NCI-H2196 treated with DMSO at 0.1 percent for 48 hours (cell line): ENCODE results near the gene PHLPP1.
A peak's percentile ranks its signal among the peaks of the same experiment; 100 is the strongest.

ENCODE experiments used
- DNase-seq: peaks from one replicate; lab custom pipeline; 2025; ENCODE audit not compliant: unreplicated experiment; lab: John Stamatoyannopoulos, UW

PHLPP1 gene

DNA sequence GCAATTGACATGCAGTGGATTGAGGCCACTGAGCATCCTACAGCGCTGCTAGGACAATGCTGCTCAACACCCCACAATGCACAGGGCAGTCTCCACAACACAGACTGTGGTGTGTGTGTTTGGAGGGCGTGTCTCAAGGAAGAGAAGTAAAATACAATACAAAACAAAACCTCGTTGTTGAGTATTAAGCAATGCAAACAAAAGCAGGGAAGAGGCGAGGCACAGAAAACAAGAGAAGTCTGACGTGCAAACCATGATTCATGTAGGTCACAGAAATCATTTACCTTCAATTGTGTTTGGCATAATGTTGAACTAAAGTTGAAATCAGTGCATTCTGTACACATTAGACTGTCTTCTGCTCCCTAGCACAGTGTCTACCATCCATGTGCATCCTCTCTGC lies 260.9 kb downstream of the PHLPP1 start:
- no peak for DNase-seq

DNA sequence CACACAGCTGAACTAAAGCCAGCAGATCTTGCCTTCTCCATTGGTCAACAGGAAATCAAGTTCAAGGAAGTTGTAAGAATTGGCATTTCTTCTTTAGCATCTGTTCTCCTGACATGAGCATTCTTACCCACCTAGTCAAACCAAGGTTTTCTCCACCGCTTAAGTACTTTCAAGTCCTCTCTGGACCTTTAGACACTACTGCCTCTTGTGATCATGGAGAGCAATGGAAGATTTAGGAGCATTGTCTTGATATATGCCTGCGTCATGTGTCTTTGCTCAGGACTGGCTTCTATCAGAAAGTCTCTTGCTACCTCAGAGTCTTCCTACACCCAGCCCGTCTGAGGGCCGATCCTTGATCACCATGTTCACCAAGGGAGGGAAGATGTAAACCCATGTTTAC lies 262.2 kb downstream of the PHLPP1 start:
- DNase-seq: no peak

DNA sequence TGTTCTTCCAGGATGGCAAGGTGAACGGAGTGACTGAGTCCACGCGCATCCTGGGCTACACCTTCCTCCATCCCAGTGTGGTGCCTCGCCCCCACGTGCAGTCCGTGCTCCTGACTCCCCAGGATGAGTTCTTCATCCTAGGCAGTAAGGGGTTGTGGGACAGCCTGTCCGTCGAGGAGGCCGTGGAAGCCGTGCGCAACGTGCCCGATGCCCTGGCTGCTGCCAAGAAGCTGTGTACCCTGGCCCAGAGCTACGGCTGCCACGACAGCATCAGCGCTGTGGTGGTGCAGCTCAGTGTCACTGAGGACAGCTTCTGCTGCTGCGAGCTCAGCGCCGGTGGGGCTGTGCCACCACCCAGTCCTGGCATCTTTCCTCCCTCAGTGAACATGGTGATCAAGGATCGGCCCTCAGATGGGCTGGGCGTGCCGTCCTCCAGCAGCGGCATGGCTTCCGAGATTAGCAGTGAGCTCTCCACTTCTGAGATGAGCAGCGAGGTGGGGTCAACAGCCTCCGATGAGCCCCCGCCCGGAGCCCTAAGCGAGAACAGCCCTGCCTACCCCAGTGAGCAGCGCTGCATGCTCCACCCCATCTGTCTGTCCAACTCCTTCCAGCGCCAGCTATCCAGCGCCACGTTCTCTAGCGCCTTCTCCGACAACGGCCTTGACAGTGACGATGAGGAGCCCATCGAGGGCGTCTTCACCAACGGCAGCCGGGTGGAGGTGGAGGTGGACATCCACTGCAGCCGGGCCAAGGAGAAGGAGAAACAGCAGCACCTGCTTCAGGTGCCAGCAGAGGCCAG lies 263.1 kb downstream of the PHLPP1 start:
- DNase-seq: no peak

DNA sequence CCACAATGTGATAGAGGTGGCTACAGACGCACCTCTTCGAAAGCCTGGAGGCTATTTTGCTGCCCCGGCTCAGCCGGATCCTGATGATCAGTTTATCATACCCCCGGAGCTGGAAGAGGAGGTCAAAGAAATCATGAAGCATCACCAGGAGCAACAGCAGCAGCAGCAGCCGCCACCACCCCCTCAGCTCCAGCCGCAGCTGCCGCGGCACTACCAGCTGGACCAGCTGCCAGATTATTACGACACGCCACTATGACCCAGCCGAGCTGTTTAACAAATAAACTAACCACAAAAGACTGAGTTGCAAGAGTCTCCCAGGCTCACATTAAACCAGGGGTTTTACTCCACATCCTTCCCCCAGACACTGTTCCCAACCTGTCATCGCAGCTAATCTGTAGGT lies 263.8 kb downstream of the PHLPP1 start:
- DNase-seq: peak; percentile 88

DNA sequence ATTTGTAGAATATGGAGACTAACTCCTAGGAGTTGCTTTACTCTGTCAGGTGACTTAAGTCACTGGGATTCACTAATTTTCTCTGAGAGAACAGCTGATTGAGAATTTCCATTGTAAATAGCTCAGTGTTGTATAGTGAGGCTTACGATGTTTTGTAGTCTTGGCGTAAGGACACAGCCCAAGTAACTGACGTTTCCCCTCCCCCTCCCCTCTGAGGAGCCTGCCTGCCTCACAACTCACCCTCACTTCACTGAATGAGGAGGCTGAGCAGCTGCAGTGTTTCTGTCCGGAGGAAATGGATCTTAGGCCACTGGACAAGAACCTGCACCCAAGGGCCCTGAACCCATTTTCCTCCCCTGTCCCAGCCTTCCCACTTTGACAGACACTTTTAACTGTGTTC lies 264.6 kb downstream of the PHLPP1 start:
- DNase-seq: peak; percentile 8

DNA sequence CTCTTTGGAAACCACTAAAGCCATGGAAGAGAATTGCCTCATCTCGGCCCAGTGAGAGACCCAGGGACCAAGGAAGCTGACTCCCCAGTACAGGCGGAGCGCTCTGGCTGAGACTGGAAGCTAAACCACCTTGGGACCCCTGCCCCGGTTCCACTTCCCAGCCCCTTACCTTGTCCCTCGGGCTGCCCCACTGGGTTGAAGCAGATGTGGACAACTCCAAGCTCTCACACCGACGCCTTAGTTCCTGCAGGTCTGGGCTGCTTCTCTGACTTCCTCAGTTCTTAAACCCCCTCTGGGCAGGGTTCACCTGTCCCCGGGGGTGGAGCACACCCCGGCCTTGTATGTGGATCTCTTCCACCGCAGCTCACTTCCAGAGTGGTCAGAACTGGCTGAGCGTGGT lies 266.2 kb downstream of the PHLPP1 start:
- no peak for DNase-seq

DNA sequence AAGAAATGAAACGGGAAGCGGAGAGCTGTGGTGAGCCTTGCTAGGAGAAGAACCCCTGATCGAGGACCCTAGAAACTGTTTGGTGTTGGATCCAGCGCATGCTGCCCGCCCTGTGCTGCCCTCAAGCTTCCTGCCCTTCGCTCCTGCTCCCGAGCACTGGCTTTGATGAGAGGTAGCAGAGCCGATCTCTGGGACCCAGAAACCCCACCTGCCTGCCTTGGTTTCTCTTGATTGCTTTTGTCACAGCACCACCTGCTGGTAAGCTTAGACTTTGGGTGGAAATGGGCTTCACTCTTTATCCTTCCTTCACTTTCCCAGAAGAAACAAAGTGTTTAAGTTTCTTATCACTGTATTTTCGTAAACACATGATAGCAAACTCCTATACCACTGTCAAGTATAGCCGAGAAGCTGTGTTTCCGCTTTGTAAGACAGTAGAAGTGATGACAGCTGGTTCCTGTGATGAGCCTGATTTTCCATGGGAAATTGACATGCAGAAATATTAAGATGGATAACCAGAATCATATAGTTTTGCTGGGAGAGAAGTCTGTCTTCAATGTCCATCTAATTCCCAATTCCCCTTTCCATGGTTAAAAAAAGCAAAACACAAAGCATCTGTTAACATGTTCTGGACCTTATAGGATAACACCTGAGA lies 267.4 kb downstream of the PHLPP1 start:
- peak; percentile 45 for DNase-seq

DNA sequence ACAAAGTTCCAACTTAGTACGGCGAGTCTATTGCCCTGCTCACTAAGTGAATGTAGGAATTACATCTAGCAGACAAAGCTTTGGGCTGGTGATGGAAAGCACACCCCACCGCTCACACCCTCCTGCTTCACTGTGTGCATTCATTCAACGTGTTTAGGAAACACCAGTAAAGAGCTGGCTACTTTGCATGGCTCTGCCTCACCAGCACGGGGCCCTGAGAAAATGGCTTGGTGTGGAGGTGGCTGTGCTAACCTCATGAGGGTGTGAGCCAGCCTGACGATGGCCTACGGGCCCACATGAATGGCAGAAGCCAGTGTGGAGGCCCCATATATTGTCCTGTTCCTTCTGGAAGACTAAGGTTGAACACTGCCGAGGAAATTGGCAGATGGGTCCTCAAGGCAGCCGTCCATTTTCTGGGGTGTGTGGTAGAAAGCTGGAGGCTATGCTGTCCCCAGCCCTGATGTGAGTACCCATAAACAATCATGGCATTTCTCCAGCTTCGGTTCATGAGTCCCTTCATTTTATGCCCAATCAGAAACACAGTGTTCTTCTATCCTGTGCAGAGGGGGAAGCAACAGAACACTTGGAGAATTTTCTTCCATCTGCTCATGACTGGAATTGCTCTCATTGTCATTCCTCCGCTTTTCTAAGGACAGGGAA lies 269.4 kb downstream of the PHLPP1 start:
- DNase-seq: no peak

DNA sequence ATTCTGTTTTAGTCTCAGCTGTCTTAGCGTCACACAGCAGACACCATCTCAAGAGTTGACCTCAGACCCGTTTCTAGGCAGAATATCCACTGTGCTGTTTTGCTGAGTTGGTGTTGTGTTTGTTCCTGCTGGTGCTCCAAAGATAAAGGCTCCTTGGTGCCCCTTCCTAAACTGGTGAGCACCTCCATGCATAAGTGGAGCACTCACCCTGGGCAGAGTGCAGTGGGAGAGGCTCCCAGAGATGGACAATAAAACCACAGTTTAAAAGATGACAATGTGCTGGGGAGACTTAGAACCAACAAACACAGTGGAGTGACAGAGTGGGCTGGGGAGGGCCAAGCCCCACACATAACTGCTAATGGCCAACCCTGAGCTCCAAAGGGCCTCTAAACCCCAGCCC lies 271.1 kb downstream of the PHLPP1 start:
- no peak for DNase-seq

DNA sequence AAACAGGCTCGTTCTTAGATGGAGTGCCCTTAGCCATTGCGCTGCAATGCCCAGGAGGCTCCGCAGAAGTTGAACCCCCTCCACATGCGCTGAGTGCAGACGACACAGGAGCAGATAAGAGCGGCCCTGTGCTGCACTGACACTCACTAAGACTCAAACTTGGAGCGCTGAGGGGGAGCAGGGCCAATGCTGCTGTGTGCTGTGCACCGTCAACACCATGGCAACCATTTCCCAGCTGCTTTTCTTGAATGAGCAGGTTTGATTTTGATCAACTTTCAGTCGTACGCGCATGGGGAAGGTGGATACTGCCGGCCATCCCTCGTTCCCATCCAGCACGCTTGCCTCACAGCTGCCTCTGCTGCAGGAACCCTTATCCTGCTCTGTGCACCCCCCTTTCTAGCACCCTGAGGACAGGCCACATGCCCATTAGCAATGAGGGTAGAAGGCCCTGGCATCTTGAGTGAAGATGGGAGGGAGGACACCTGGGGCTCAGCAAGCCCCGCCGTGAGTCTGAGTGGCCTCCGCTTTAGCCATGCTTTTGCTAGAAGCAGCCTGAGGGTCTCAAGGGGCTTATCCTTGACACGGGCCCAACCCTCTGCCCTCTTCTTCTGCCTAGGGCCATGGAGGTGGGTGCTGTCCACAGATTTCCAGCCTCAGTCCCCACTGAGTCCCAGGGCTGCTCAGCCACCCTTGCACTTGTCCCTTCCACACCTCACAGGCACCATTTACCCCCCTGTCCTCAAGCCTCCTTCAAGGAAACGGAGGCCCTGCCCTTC lies 271.9 kb downstream of the PHLPP1 start:
- DNase-seq: no peak

DNA sequence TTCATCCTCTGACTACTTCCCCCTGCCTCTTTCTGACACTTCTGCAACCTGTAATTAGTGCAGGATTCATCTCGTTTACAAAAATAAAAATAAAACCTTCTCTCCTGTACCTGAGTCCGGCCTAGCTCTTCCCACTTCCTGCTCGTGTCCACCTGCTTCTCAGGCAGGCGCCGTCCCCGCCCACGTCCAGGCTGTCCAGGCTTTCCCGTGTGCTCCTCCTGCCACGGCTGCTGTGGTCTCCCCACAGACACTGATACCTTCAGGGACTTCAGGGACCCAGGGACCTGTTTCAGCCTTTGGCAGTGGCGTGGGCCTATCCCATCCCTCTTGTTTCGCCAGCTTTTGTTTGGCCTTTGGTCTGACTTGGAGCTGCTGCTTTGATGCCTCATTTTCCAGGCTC lies 272.5 kb downstream of the PHLPP1 start:
- no peak for DNase-seq

DNA sequence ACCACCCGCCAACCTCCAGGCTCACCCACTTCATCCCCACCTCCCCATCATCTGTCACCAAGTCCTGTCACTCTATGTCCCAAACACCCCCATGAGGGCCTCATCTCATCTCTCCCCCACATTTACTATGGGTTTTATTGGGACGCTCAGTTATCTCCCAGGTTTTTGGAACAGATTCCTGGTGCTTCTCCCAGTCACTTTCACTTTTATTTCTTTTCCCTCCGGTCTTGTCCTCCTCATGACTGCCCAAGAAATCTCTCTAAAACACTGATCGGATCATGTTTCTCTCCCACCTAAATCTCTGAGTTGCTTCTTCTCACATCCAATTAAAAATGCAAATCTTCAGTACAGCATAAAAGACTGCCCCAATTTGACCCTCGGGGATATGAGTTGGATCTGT lies 273.1 kb downstream of the PHLPP1 start:
- no peak for DNase-seq

DNA sequence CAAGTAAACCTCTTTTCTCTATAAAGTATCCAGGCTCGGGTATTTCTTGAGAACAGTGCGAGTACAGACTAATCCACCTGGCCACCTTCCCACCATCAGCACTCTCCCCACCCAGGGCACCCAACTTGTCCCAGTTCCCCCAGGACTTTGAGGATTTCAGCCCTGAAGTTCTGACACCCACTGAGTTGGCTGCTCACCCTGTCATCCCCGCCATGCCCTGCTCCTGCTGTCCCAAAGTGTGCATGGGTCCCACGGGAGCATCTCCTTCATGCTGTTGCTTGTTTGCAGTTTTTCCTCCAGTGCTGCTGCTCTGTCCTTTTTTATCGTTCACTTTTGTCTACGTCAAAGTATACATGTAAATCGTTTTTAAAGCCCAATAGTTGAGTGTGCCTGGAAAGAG lies 273.9 kb downstream of the PHLPP1 start:
- no peak for DNase-seq

DNA sequence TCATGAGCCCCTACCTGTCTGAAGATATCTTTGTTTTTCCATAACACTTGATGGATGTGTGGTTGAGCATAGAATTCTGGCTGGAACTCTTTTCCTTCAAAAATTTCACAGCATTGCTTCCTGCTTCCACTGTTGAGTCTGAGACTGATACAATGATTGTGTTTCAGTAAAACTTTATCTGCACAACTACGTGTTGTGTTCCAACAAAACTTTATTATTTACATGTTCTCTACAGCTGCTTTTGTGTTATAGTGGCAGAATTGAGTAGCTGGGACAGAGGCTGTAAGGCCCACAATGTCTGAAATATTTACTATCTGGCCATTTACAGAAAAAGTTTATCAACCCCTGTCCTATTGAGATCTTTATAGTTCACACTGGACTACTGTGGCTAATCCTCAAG lies 275.3 kb downstream of the PHLPP1 start:
- DNase-seq: no peak

DNA sequence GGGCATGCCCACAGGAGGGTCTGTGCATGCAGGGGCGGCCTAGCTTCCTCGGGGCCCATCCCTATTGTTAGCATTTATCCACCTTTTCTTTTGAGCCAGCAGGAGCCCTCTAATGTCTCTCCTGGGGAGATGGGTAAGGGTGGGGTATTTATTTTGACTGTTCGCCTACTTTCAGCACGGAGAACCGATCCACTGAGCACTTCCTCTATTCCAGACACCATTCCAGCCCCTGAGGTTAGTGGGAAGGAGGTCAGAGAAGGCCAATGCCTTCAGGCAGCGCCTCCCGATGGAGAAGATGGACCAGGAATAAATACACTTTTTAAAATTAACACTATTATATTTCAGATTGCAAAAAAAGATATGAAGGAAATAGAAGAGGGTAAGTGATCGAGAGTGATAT lies 276.0 kb downstream of the PHLPP1 start:
- no peak for DNase-seq

DNA sequence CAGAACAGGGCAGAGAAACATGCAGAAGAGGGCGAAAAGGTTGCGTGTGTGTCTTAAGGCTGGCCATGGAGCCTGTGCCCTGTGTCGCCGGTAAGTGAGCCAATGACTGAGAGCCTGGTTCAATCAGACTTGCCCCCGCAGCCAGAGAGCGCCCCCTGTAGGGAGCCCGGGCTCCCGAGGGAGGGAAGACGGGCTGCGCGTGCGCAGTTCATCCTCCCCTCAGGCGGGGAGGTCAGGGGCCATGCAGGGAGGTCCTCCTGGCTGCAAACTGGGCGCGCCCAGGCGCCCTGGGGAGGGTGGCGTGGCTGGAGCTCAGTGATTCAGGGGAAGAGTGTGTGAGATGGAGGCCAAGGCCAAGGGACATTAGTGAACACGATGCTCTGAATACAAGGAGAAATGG lies 276.6 kb downstream of the PHLPP1 start:
- DNase-seq: no peak

DNA sequence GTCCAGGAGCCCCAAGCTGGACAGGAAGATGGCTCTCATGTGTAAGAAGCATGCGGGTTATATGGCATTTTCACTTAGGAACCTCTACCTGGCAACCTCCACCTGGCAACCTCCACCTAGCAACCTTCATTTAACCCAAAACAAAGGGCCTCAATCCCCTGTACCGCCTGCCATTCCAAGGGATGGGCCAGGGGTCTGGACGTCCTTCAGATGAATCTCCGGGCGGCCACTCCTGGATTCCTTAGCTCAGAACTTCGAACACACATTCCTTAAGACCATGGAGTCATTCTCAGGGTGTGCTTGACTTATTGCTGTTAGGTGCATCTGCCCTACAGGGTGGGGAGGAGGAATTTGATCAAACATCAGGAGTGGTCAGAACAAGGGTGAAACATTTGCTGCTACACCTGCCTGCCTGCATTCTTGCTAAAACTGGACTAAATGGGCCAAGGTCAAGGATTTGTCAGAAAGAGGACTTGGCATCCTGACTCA lies 277.6 kb downstream of the PHLPP1 start:
- DNase-seq: no peak

DNA sequence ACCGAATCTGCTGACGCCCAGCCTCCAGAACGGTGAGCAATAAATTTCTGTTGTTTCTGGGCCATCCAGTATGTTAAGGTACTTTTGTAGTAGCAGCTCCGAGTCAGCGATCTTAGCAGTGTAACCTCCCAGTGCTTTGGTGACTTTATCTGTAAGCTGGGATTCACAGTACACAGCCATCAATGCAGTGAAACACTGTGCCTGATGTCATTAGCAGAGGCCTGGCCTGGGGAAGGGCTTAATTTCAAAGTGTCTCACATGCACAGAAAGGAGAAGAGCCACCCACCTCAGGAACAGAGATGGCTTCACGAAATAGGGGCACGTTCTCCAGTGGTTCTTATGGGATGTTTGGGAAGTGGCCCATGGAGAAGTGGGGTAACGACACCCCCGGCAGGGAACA lies 281.2 kb downstream of the PHLPP1 start:
- no peak for DNase-seq

DNA sequence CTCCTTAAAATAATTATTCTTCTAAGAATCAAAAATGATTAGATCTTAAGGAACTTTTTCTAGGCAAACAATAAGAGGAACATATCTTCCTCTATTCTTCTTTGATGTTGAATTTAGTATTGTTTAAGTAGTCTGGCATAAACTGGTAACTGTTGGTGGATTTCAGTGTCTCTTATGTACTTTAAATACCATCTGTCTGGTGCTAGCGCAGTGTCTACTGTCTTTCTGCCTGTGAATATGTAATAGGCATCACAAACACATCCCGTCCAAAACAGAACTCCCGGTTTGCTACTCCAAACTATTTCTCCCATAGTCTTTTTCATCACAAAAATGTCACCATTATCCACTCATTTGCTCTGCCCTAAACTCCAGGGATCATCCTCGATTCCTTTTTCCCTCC lies 281.7 kb downstream of the PHLPP1 start:
- no peak for DNase-seq

DNA sequence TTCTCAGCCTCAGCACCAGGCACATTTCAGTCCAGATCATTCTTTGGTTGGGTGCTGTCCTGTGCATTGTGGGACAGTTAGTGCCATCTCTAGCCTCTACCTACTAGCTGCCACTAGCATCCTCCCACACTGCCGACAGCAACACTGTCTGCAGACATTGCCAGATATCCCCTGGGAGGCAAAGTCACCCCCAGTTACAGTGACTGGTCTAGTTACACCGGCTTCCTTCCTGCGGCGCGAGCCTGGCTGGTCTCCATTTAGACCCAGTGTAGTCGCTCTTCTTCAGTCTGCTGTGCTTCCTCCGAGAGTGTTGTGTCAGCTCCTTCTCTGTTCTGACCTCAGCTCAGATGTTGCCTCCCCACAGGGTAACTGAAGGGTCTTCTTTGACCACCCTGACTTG lies 283.1 kb downstream of the PHLPP1 start:
- no peak for DNase-seq

DNA sequence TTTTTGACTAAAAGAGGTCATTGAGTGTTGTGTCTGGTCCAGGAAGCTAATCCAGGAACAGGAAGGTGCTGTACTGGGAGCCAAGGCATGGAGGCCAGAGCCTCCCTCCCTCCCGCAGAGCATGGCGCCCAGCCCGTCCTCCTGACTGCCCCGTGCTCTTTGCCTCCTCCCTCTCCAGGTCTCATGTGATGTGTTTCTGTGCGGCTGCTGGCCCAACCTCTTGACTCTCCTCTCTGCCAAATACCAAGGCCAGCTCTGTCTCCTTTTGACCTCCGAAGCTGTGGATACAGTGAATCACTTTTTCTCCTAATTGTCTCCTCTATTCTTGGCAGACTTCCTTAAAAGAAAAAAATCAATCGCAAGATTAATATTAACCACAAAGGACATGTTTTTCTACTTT lies 284.1 kb downstream of the PHLPP1 start:
- no peak for DNase-seq
